K562 (cell line): ENCODE data around the gene RNF213. TPM values are rescaled to one million over a fixed set of nuclear protein-coding genes. Genes with fewer than 3 reads are reported as not detected.

Experiments
- ATAC-seq: fragments of 200-7000 bp; cut with Tn5 transposase; 3 replicates; pipeline ENCODE4 v1.9.1; 2020; ENCODE audit warnings: moderate library complexity
- BruUV-seq: library from RNA; stranded (reverse); fragments of 400-500 nt; replicated peaks from 2 replicates; lab custom pipeline; 2021; lab: Mats Ljungman, UMichigan
- CTCF ChIA-PET: fragments of 300-600 bp; formaldehyde crosslinking; extraction: SDS; loops from one replicate; lab custom pipeline; 2021; ENCODE audit warnings: low intra/inter-chr PET ratio; lab: Yijun Ruan, JAX
- POLR2A ChIA-PET: fragments of 300-600, 350-650 bp; sonication (Branson Sonifier 250); formaldehyde crosslinking; extraction: SDS; loops from one replicate; lab custom pipeline; 2021; ENCODE audit warnings: antibody characterized with exemption, inconsistent platforms; lab: Yijun Ruan, JAX
- DNase-seq, 4 experiments: peaks; one replicate each; pipeline versions ENCODE4 v3.0.0 to v3.0.0-alpha.2; 2011 to 2018; ENCODE audit warnings: low spot score in 3 of 4, mixed read lengths in 3 of 4; ENCODE audit errors: extremely low read depth in 1 of 4
- FAIRE-seq: peaks from 2 replicates; lab custom pipeline; 2011; peaks lifted over from hg19 to GRCh38; lab: Jason Lieb, UNC
- H2AFZ ChIP-seq: 2 replicates; pipeline ENCODE4 v1.6.0; 2011; ENCODE audit warnings: low read depth, low read length, control low read depth, inconsistent platforms
- H3K27ac ChIP-seq: fragments of 200-600 bp; 3 replicates; pipeline ENCODE4 v1.8.0; 2011; ENCODE audit warnings: low read depth, mild to moderate bottlenecking, control low read depth, inconsistent platforms, low read length, moderate library complexity, mixed read lengths; ENCODE audit errors: extremely low read depth
- H3K27me3 ChIP-seq, 2 experiments: fragments of 300-600 bp in 1 of 2; 2 replicates in 1 of 2; 3 replicates in 1 of 2; pipeline versions ENCODE4 v1.6.0 to v1.8.0; 2011; ENCODE audit warnings: inconsistent platforms in 2 of 2, low read length in 2 of 2, mild to moderate bottlenecking in 1 of 2, mixed read lengths in 1 of 2, moderate library complexity in 1 of 2; ENCODE audit not compliant: control insufficient read depth in 2 of 2, insufficient read depth in 2 of 2
- H3K36me3 ChIP-seq: fragments of 300-600 bp; 3 replicates; pipeline ENCODE4 v1.8.0; 2011; ENCODE audit warnings: mild to moderate bottlenecking, low read length, inconsistent platforms; ENCODE audit not compliant: control insufficient read depth, insufficient read depth
- H3K4me1 ChIP-seq, 2 experiments: fragments of 200-600 bp in 1 of 2; replicated peaks in 1 of 2; 2 replicates in 1 of 2; 3 replicates in 1 of 2; pipeline versions ENCODE4 v1.5.1 to v1.8.0; 2011; ENCODE audit warnings: inconsistent platforms in 2 of 2, low read length in 2 of 2, mild to moderate bottlenecking in 1 of 2, mixed read lengths in 1 of 2, moderate library complexity in 1 of 2; ENCODE audit not compliant: control insufficient read depth in 2 of 2, insufficient read depth in 2 of 2
- H3K4me2 ChIP-seq: 2 replicates; pipeline ENCODE4 v1.6.1; 2011; ENCODE audit warnings: low read length, control low read depth, inconsistent platforms, mixed read lengths; ENCODE audit not compliant: insufficient read depth
- H3K4me3 ChIP-seq: fragments of 200-600 bp; sonication (generic), shearing (Covaris generic); 2 replicates; pipeline ENCODE4 v1.5.1; 2016; ENCODE audit warnings: control low read depth, inconsistent platforms
- H3K79me2 ChIP-seq: fragments of 200-600 bp; 3 replicates; pipeline ENCODE4 v1.8.0; 2011; ENCODE audit warnings: low read length, inconsistent platforms; ENCODE audit not compliant: control insufficient read depth, insufficient read depth
- H3K9ac ChIP-seq, 2 experiments: 2 replicates each; pipeline versions ENCODE4 v1.6.0 to v1.6.1; 2011; ENCODE audit warnings: low read depth in 2 of 2, low read length in 2 of 2, control low read depth in 1 of 2, inconsistent platforms in 1 of 2, mild to moderate bottlenecking in 1 of 2, mixed read lengths in 1 of 2; ENCODE audit not compliant: insufficient read depth in 1 of 2
- H3K9me1 ChIP-seq: one replicate; pipeline ENCODE4 v1.6.0; 2011; ENCODE audit warnings: inconsistent platforms, mild to moderate bottlenecking, low read length, moderate library complexity; ENCODE audit not compliant: control insufficient read depth, insufficient read depth
- H3K9me3 ChIP-seq: replicated peaks from 2 replicates; pipeline ENCODE4 v1.5.1; 2011; ENCODE audit warnings: low read depth, low read length, inconsistent platforms; ENCODE audit not compliant: control insufficient read depth, insufficient read depth
- H4K20me1 ChIP-seq: replicated peaks from 2 replicates; pipeline ENCODE4 v1.6.1; 2011; ENCODE audit warnings: low read length, inconsistent platforms, mixed read lengths; ENCODE audit not compliant: control insufficient read depth, insufficient read depth
- CBX3 ChIP-seq, 2 experiments: IDR thresholded peaks; 1 replicate in 1 of 2; 2 replicates in 1 of 2; pipeline ENCODE4 v1.6.1; 2012; ENCODE audit warnings: inconsistent platforms in 2 of 2, low read length in 2 of 2, borderline replicate concordance in 1 of 2, control low read depth in 1 of 2
- FOXJ3 ChIP-seq: sonication (generic); formaldehyde crosslinking; IDR thresholded peaks from 2 replicates; pipeline ENCODE4 v1.4.0; 2020; ENCODE audit warnings: mild to moderate bottlenecking, missing genetic modification reagents
- PTRF ChIP-seq: fragments of 450-650 bp; IDR thresholded peaks from 2 replicates; pipeline ENCODE4 v1.6.1; 2016; ENCODE audit warnings: mild to moderate bottlenecking, missing genetic modification characterization, missing compliant biosample characterization
- SMC3 ChIP-seq: conservative IDR thresholded peaks from 2 replicates; pipeline ENCODE4 v1.6.1; 2011; ENCODE audit warnings: low read depth, low read length, improper control_type of control experiment; ENCODE audit not compliant: insufficient read depth
- TRIM28 ChIP-seq: fragments of 450-650 bp; IDR thresholded peaks from 2 replicates; pipeline ENCODE4 v1.6.1; 2017
- ZNF507 ChIP-seq: conservative IDR thresholded peaks from 2 replicates; pipeline ENCODE4 v1.6.1; 2017; ENCODE audit warnings: missing genetic modification characterization, missing compliant biosample characterization
- WGBS: fragments of 100-300 bp; shearing (Covaris generic); methylation state at CpG from one replicate; pipeline ENCODE4 v1.1.6; 2016; ENCODE audit warnings: low coverage, mixed read lengths; ENCODE audit not compliant: insufficient coverage; ENCODE audit errors: missing lambda C conversion rate; 5-methylcytosine and 5-hydroxymethylcytosine counted together
- in situ Hi-C: fragments of 300-500 bp; cut with MboI; formaldehyde crosslinking; loops from 4 replicates; pipeline ENCODE4 v1.15.0; 2018; ENCODE audit warnings: inconsistent platforms, mixed read lengths
- intact Hi-C: fragments of 100-400 bp; cut with micrococcal nuclease; formaldehyde crosslinking; loops from 2 replicates; pipeline ENCODE4 v1.14.2; 2022
- polyA plus RNA-seq, 8 experiments: library from polyadenylated mRNA; depleted of rRNA in 4 of 8; stranded (reverse) in 5 of 8; unstranded in 3 of 8; fragments of >200 nt; fragmentation: Nextera tagmentation in 2 of 8; fragmentation: Illumina TruSeq in 1 of 8; extraction: Ambion mirVana in 2 of 8; extraction: Trizol in 1 of 8; gene quantifications; 2 replicates each; pipeline versions ENCODE4 v1.2.1 to v1.2.3, GENCODE V29; 2011 to 2014; ENCODE audit warnings: inconsistent platforms in 1 of 8, missing spikeins in 1 of 8
- total RNA-seq, 7 experiments: library from RNA; depleted of rRNA in 6 of 7; stranded (reverse); fragments of >200 nt in 6 of 7; fragmentation: Illumina TruSeq in 2 of 7; extraction: Trizol in 2 of 7; gene quantifications; 2 replicates each; pipeline versions ENCODE4 v1.2.1 to v1.2.3, GENCODE V29; 2011 to 2021; ENCODE audit warnings: low replicate concordance in 1 of 7
- TF ChIP-seq, protein P1 (sequence below): sonication (generic); formaldehyde crosslinking; IDR thresholded peaks from 2 replicates; pipeline ENCODE4 v1.8.0; 2022; ENCODE audit warnings: missing genetic modification reagents, mild to moderate bottlenecking, borderline replicate concordance

The RNF213 gene
- total and polyA plus RNA-seq, 9 of the 15 experiments (the other 6 are each of a cell fraction or from before 2014, with no cell fraction given): 5.3 to 33.6 (median 17.9) TPM

- TF ChIP-seq PTRF (tag): no peak
- TF ChIP-seq SMC3: no peak
- TF ChIP-seq ZNF507 (tag): peak; percentile 100
- TF ChIP-seq CBX3 (IDR thresholded peaks at IDR 0.05; ENCODE audit: borderline replicate concordance in 1 of 2, low read length in 2 of 2): 0 out of 3 replicates have a peak, but pooled peaks of 1 of the 2 experiments have one; percentile 28
- peak; percentile 51; the same call in 1 of the 2 replicates for TF ChIP-seq TRIM28
- TF ChIP-seq, protein P1, sequence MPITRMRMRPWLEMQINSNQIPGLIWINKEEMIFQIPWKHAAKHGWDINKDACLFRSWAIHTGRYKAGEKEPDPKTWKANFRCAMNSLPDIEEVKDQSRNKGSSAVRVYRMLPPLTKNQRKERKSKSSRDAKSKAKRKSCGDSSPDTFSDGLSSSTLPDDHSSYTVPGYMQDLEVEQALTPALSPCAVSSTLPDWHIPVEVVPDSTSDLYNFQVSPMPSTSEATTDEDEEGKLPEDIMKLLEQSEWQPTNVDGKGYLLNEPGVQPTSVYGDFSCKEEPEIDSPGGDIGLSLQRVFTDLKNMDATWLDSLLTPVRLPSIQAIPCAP (CRISPR knock-in tag): no peak
Measured at GRCh38 chr17:80232438-80232837, 28.2 kb upstream of the RNF213 start (continued).

- no peaks in the 10 kb centered on the region for H3K79me2 ChIP-seq
- DNase-seq: no peak
- intact Hi-C loops: no loop called here
- H4K20me1 ChIP-seq: no peaks in the 10 kb centered on the region
- no peak overlapping the region for H3K9ac ChIP-seq
- H3K27ac ChIP-seq: no peak overlapping the region
- no TSS peak for BruUV-seq
- H3K27me3 ChIP-seq: no peaks in the 10 kb centered on the region
- in situ Hi-C loops: no loop called here
- no peaks in the 10 kb centered on the region for H3K9me3 ChIP-seq
- ChIA-PET CTCF (no interaction called here), POLR2A (no interaction called here)
- H3K4me1 ChIP-seq: no peaks in the 10 kb centered on the region
- ATAC-seq: no peak
- TF ChIP-seq FOXJ3 (CRISPR knock-in tag): no peak
- no peaks in the 10 kb centered on the region for H3K36me3 ChIP-seq
- no peak overlapping the region for H3K4me3 ChIP-seq
- no peak overlapping the region for H3K4me2 ChIP-seq
- no peak overlapping the region for H2AFZ ChIP-seq
- FAIRE-seq: no peak
- 28% methylated on average over 3 of the region's 3 CpGs for WGBS
- H3K9me1 ChIP-seq: no peaks in the 10 kb centered on the region
Measured at GRCh38 chr17:80233202-80233601, 27.4 kb upstream of the RNF213 start.
